Measurements from ENCODE around the gene TTF1. TPM values are rescaled to one million over a fixed set of nuclear protein-coding genes. Genes with fewer than 3 reads are reported as not detected.

Gene TTF1
- total RNA-seq, 4 donors from 2014 or later: 5.6 to 16.5 (median 10.3) TPM

DNA sequence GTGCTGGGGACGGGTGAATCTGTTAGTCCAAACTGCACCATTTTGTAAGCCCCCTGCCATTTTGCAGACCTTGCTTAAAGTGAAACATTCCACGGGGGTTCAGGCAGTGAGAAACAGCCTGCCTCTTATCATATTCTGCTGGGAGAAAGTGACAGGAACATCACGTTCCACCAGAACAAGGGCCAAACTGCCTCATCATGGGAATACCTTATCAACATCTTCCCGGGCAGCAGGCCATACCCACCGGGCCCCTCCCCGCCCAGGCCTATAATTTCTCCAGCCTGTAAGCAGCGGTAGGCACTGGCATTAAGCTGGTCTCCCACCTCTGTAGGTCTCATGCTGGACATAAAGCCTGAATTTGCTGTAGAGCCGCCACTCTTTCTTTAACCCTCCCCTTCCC lies 1.9 kb upstream of the TTF1 start:
- Histone ChIP-seq H3K9me3 (no peaks in the 10 kb centered on the region), H3K27ac (no peak overlapping the region), H3K4me1 (peaks cover 0 to 13% of the 10 kb centered on the region in 2 donors), H3K4me3 (no peak overlapping the region), H3K27me3 (peaks cover 7 to 17% of the 10 kb centered on the region in 2 donors), H3K36me3 (no peaks in the 10 kb centered on the region)
- intact Hi-C loops (cut with DNase I; ENCODE audit: low total_unique reads): no loop called here
- no peak for DNase-seq
- no peak for TF ChIP-seq POLR2A (IDR thresholded peaks at IDR 0.05)
- TF ChIP-seq, protein P1, sequence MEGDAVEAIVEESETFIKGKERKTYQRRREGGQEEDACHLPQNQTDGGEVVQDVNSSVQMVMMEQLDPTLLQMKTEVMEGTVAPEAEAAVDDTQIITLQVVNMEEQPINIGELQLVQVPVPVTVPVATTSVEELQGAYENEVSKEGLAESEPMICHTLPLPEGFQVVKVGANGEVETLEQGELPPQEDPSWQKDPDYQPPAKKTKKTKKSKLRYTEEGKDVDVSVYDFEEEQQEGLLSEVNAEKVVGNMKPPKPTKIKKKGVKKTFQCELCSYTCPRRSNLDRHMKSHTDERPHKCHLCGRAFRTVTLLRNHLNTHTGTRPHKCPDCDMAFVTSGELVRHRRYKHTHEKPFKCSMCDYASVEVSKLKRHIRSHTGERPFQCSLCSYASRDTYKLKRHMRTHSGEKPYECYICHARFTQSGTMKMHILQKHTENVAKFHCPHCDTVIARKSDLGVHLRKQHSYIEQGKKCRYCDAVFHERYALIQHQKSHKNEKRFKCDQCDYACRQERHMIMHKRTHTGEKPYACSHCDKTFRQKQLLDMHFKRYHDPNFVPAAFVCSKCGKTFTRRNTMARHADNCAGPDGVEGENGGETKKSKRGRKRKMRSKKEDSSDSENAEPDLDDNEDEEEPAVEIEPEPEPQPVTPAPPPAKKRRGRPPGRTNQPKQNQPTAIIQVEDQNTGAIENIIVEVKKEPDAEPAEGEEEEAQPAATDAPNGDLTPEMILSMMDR (IDR thresholded peaks at IDR 0.05): no peak

DNA sequence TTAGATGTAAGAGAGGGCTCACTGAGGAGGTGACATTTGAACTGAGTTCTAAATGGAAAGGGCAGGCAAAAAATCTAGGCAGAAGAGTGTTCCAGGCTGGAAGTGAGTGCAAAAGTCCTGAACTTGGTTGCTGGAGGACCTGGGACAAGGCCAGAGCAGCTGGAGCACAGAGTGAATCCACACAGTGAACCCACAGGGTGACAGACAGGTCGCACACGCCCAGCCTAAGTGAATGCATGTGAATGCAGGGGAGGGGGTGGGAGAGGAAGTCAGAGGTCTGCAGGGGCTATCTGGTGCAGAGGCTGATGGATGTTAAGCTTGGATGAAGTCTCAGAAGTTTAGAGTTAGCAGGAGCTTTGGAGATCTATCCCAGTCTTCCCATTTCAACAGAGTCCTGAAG lies 556 bp upstream of the TTF1 start:
- H3K36me3 ChIP-seq: no peaks in the 10 kb centered on the region
- DNase-seq: no peak
- TF ChIP-seq, protein P1 (IDR thresholded peaks at IDR 0.05): no peak
- no peak for TF ChIP-seq POLR2A (IDR thresholded peaks at IDR 0.05)
- intact Hi-C loops (cut with DNase I; ENCODE audit: low total_unique reads): no loop called here
- H3K4me1 ChIP-seq: peaks cover 0 to 13% of the 10 kb centered on the region in 2 donors
- no peaks in the 10 kb centered on the region for H3K9me3 ChIP-seq
- H3K4me3 ChIP-seq: peak overlapping the region; percentile 53 to 77
- no peak overlapping the region for H3K27ac ChIP-seq
- peaks cover 5 to 7% of the 10 kb centered on the region in 2 donors for H3K27me3 ChIP-seq

DNA sequence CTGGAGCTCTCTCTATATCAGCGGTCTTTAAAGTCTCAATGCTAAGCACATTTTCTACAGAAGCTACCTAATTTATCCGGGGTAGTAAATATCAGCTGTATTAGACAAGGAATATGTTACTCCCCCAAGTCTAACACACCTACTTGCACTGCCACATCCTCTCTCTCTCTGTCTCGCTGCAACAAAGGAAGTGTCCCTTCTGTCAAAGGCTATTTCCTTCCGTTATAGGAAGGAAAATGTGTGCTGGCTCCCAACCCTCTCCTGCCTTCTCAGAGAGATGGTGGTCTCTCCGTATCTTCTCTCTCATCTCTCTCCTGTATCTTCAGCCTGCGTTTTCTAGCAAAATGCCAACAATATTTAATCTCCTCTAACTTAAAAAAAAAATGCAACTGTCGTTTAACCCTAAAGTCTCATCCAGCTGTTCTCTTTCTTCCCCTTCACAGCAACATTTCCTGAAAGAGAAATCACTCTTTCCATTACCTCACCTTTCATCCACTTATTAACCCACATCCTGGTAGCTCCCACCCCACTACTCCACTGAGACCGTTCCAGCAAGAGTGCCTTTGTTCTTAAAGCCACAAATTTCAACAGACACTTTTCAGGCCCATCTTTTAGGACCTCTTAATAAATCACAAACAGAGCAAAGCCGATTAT lies 2.3 kb downstream of the TTF1 start:
- TF ChIP-seq, protein P1 (IDR thresholded peaks at IDR 0.05): no peak
- no peak for TF ChIP-seq POLR2A (IDR thresholded peaks at IDR 0.05)
- Histone ChIP-seq H3K27ac (no peak overlapping the region), H3K4me1 (peaks cover 0 to 6% of the 10 kb centered on the region in 2 donors), H3K4me3 (no peak overlapping the region), H3K36me3 (no peaks in the 10 kb centered on the region), H3K27me3 (no peaks in the 10 kb centered on the region), H3K9me3 (no peaks in the 10 kb centered on the region)
- intact Hi-C loops (cut with DNase I; ENCODE audit: low total_unique reads): no loop called here
- no peak for DNase-seq

DNA sequence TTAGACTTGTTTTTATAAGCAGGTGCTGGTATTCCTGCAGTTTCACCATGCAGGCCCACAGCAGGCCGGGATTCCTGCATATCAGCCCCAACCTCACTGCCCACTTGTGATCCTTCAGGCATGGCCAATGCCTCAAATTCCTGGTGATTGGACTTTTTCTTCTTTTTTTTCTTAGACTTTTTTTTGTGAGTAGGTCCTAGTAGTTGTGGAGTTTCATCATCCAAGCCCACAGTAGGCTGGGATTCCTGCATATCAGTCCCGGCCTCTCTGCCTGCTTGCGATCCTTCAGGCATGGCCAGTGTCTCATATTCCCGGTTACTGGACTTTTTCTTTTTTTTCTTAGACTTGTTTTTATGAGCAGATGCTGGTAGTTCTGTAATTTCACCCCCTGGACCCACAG lies 4.8 kb downstream of the TTF1 start:
- intact Hi-C loops (cut with DNase I; ENCODE audit: low total_unique reads): no loop called here
- Histone ChIP-seq H3K4me1 (peaks cover 0 to 6% of the 10 kb centered on the region in 2 donors), H3K4me3 (no peak overlapping the region), H3K27ac (no peak overlapping the region), H3K36me3 (no peaks in the 10 kb centered on the region), H3K9me3 (no peaks in the 10 kb centered on the region), H3K27me3 (no peaks in the 10 kb centered on the region)
- TF ChIP-seq, protein P1 (IDR thresholded peaks at IDR 0.05): no peak
- no peak for TF ChIP-seq POLR2A (IDR thresholded peaks at IDR 0.05)
- no peak for DNase-seq

DNA sequence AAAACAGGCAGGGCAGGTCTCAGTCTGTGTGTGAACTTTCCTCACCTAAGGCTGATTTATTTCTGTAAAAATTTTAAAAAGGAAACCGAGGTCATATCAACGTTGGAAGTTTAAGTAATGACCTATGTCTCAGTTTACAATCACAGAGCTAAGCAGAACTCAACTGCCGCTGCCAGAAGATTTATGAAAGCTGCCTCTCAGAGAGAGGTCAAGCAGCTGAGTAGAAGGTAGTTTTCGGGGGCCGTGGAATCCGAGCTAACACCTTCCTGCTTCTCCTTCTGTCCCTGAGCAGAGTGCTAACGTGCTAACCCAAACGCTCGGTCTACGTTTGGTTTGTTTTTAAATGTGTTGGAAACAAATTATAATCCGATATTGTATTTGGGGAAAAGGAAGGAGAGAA lies 11.1 kb downstream of the TTF1 start:
- Histone ChIP-seq H3K27me3 (no peaks in the 10 kb centered on the region), H3K9me3 (no peaks in the 10 kb centered on the region), H3K4me3 (no peak overlapping the region), H3K27ac (no peak overlapping the region), H3K36me3 (no peaks in the 10 kb centered on the region), H3K4me1 (no peaks in the 10 kb centered on the region)
- TF ChIP-seq, protein P1 (IDR thresholded peaks at IDR 0.05): no peak
- TF ChIP-seq POLR2A (IDR thresholded peaks at IDR 0.05): no peak
- no peak for DNase-seq
- intact Hi-C loops (cut with DNase I; ENCODE audit: low total_unique reads): no loop called here

Measured in uterus (tissue), 4 donors.